HS-27A (cell line): ENCODE data around the gene ABCD2.
"Not testable (repeated sequence)": the region's sequence is repeated elsewhere in the genome, so short reads cannot be mapped to it uniquely, and the experiment has no call there.

Experiments used
- DNase-seq: peaks from one replicate; pipeline ENCODE4 v3.0.0-alpha.2; 2012; ENCODE audit warnings: low read depth, missing footprints

ABCD2 gene

GRCh38 chr12:39611818-39612217 is 7.8 kb downstream of the ABCD2 start:
- DNase-seq: no peak

DNA sequence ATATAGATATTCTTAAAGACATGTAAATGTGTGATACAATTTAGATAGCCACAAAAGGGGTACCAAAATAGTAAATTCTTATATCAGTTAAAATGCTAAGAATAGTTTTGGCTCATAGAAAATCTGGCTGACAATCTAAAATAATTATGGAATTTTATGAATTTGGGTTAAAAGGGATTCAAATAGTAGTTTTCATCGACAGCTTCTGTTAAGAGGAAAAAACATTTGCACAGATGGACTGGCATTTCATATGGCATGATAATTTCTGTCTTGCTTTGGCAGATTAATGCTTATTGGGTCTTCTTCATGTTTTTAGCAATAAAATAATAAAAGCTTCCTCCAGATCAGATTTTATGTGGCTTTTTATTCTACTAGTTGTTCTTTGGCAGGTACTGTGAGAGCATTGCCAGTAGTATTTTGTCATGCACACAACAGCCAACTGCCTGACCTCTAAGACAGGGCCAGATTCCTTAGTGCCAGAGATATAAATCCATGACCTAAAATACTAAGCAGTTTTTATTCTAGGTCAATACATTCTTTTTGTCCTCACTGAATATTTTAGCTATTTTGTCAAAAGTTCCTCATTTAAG is 9.1 kb downstream of the ABCD2 start:
- no peak for DNase-seq

DNA sequence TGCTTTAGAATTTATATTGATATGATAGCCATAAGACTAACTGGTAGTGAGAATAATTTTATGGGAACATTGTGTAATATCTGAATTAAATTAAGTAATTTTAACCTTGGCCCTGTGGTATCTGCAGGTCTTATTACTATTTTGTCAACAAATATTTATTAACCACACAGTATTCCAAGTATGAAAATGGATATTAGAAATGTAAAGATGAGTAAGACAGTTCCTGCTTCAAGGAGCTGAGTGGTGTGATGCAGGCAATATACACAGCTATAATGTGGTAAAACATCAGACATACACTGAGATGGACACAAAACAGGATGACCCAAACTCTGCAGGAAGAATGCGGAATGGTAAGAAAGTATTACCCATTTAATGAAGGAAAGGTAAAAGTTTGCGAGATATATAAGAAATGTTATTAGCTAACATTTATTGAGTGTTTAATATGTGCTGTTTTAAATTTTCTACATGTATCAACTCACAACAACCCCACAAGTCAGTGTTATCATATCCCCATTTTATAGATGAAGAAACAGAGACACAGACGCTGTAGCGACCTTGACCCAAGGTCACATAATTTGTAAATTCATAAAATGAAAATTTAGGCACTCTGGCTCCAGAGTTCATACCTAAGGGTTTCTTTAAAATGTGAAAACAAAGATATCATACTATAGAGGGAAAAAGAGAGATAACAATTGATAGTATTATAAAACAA is 12.7 kb downstream of the ABCD2 start:
- DNase-seq: no peak

DNA sequence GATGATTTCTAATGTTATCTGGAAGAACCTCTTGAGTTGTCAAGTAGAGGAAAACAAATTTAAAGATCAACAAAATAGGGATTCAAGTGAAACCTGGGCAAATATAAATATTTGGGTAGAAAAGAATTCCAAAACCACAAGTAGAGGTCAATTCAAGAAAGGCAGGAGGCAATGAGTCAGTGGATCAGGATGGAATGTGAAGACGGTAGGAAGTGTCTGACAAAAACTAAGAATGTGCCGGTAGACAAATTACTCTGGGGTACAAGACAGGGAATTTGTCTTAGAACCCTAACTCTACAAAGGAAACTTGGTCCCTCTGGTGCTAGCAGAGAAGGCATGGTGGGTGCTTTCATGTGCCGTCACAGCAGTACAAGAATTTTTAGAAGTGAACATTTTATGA is 13.6 kb downstream of the ABCD2 start:
- peak; percentile 26 for DNase-seq

DNA sequence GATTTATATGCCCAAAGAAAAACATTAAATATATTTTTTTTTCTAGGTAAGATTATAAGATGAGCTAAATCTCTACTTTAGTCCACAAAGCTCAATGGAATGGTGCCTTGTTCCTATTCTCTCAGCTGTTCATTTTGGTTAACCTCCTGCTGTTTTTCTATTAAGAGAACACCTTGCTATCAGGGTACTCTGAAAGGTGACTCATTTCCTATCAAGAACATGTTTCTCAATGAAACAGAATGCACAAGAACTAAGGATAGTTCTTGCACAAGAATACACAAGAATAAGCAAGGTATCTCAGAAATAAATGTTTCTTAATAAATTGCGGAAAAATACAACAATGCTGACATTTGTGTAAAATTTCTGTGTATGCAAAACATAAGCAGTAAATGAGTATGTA is 14.1 kb downstream of the ABCD2 start:
- DNase-seq: no peak

GRCh38 chr12:39603065-39603464 is 16.5 kb downstream of the ABCD2 start:
- DNase-seq: no peak

- DNase-seq: not testable (repeated sequence)
These were observed 17.7 kb downstream of the ABCD2 start for GRCh38 chr12:39601951-39602350.

DNA sequence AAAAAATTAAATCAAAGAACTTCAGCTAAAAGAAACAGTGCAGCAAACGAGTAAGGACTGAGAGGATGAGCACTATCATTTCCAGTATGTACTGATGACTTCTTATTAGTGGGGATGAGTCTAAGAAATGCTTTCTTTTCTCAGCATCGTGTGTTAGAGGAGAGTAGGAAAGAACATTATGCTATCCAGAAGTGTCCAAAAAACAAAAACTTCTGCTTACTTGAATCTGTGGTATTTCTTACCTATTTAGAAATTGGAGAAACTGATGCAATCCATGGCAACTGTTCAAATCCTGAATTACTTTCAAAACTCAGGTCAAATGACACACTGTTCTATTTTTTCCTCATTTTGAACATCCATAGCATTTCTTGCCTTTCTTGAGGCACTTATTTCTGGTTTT is 23.7 kb downstream of the ABCD2 start:
- DNase-seq: no peak

- no peak for DNase-seq
These were observed 27.3 kb downstream of the ABCD2 start for GRCh38 chr12:39592295-39592694.

DNA sequence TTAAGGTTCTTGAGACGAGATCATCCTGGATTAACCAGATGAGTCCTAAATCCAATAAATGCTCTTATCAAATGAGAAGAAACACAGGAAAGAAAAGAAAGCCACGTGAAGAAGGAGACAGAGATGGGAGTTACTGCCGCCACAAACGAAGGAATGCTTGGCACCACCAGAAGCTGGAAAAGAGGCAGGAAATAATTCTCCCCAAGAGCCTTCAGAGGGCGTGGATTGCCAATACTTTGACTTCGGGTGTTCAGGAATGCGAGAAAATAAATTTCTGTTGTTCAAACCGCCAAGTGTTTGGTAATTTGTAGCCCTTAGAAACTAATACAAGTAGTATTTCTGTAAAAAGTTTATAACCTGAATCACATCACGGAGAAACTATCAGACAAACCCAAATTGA is 31.3 kb downstream of the ABCD2 start:
- no peak for DNase-seq

DNA sequence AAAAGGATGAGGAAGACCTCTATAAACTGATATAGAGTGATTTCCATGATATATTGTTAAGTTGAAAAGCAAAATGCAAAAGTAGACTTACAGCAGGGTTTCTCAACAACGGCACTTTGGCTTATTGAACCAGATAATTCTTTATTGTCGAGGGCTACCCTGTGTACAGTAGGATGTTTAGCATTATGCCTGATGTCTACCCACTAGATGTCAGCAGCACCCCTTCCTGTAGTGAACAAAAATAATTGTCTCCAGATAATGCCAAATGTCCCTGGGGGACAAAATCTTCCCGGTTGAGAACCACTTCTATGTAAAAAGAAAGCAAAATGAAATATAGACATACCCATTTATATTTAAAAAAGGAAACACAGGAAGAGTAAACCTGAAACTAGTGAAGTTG is 32.4 kb downstream of the ABCD2 start:
- no peak for DNase-seq

- no peak for DNase-seq
These were observed 32.8 kb downstream of the ABCD2 start for GRCh38 chr12:39586816-39587215.

- no peak for DNase-seq
These were observed 38.0 kb downstream of the ABCD2 start for GRCh38 chr12:39581592-39581991.

DNA sequence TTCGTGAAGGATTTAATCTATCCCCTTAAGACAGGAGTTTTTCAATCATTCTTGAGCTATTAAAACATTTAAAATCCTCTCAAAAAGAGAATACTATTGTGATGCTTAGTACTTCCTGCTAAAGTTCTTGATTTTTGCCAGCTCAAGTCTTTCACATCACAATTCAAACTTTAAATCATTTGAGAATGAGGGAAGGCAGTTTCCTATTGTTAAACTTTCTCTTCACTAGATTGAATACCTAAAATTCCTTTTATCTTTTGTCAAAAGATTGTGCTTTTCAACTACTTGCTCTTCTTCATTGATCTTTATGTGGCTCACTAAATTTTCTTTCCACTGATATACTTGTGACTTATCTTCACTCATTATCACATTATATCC is 44.1 kb downstream of the ABCD2 start:
- no peak for DNase-seq

DNA sequence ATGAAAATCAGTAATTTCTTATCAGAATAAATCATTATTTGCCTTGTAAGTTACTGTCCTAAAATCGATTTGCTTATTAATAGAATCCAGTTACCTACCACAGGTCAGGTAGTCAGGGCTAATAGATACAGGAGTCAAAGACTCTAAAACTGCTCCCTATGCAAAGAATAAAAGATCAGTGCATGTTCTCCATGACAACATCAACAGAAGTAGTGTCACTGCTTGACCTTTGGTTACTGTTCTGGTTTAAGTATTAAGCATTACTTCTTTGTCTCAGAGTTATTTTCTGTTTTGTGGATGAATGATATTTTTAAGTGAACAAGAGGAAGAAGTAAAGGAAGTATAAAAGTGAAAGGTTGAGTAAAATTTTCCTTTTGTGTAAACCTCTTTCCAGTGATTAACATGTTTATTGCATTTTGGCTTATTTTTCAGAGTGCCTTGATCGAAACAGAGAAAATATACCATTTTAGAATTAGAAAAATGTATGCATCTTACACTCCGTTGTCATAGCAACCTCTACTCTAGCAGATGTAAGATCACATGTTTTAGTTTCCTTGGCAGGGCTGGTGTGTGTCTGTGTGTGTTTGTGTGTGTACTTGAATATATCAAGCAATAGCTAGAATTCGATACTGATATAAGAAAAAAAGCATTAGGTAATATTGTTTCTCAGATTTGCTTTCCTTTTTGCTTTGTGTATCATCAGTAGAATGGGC is 44.7 kb downstream of the ABCD2 start:
- DNase-seq: no peak

DNA sequence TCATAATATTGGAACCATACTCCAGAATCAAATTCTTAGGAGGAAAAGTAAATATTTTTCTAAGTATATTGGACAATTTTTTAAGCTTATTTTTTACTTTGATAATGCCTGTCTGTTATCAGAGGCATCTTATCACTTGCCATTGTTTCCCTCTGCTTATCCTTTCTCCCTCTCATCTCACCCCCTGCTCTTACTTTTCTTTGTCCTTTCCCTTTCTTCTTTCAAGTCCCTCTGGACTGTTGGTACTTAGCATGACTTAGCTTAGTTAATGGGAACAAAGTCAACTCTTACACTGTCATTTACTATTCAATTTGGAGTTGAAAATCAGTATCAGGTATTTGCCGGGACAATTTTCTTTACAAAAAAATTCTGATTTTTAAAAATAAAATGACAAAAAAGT is 45.2 kb downstream of the ABCD2 start:
- DNase-seq: no peak

- DNase-seq: no peak
These were observed 45.6 kb downstream of the ABCD2 start for GRCh38 chr12:39573971-39574370.

GRCh38 chr12:39572551-39572950 is 47.1 kb downstream of the ABCD2 start:
- no peak for DNase-seq

GRCh38 chr12:39571351-39571750 is 48.3 kb downstream of the ABCD2 start:
- DNase-seq: no peak

- DNase-seq: no peak
These were observed 66.1 kb downstream of the ABCD2 start for GRCh38 chr12:39553476-39553875.

GRCh38 chr12:39544211-39544610 is 75.4 kb downstream of the ABCD2 start:
- not testable (repeated sequence) for DNase-seq

GRCh38 chr12:39541471-39541870 is 78.1 kb downstream of the ABCD2 start:
- DNase-seq: no peak

- DNase-seq: no peak
These were observed 80.9 kb downstream of the ABCD2 start for GRCh38 chr12:39538679-39539104.
